ENCODE measurements around the gene KCNH1. TPM values are rescaled to one million over a fixed set of nuclear protein-coding genes. Genes with fewer than 3 reads are reported as not detected.

Gene KCNH1
- total and polyA plus RNA-seq, 4 donors, result 0.02 to 0.31 TPM; not detected in 2

GRCh38 chr1:210949489-210949888 lies 184.5 kb downstream of the KCNH1 start:
- Histone ChIP-seq H3K36me3 (ENCODE audit: control insufficient read depth in 4 of 4, insufficient read depth in 4 of 4, low read length in 4 of 4) (no peaks in the 10 kb centered on the region), H3K9ac (ENCODE audit: insufficient read depth in 1 of 2, low read length in 2 of 2) (no peak overlapping the region), H3K4me1 (ENCODE audit: control insufficient read depth in 5 of 5, insufficient read depth in 5 of 5, low read length in 5 of 5) (no peaks in the 10 kb centered on the region), H3K27ac (ENCODE audit: low read depth in 1 of 2, low read length in 1 of 2) (no peak overlapping the region), H3K9me3 (ENCODE audit: control insufficient read depth in 4 of 4, insufficient read depth in 3 of 4, low read length in 3 of 4) (no peaks in the 10 kb centered on the region), H3K27me3 (ENCODE audit: control insufficient read depth in 3 of 3, insufficient read depth in 3 of 3, low read length in 2 of 3) (no peaks in the 10 kb centered on the region), H3K4me3 (no peak overlapping the region)
- no peak for DNase-seq
- WGBS, 2 donors, result 72 to 85% methylated on average over 7 of the region's 7 CpGs
- no peak for ATAC-seq (ENCODE audit: insufficient read depth, low FRiP score)
- no peak for TF ChIP-seq CTCF (IDR thresholded peaks at IDR 0.05; ENCODE audit: control extremely low read depth, extremely low read depth)

- no peak for DNase-seq
- no peak for ATAC-seq (ENCODE audit: insufficient read depth, low FRiP score)
- no peaks in the 10 kb centered on the region for H3K27me3 ChIP-seq (ENCODE audit: control insufficient read depth in 3 of 3, insufficient read depth in 3 of 3, low read length in 2 of 3)
- H3K36me3 ChIP-seq (ENCODE audit: control insufficient read depth in 4 of 4, insufficient read depth in 4 of 4, low read length in 4 of 4), result no peaks in the 10 kb centered on the region
- H3K9me3 ChIP-seq (ENCODE audit: control insufficient read depth in 4 of 4, insufficient read depth in 3 of 4, low read length in 3 of 4), result no peaks in the 10 kb centered on the region
- 76 to 80% methylated on average over 2 of the region's 2 CpGs for WGBS, 2 donors
- no peak overlapping the region for H3K4me3 ChIP-seq
- TF ChIP-seq CTCF (IDR thresholded peaks at IDR 0.05; ENCODE audit: control extremely low read depth, extremely low read depth), result no peak
- H3K27ac ChIP-seq (ENCODE audit: low read depth in 1 of 2, low read length in 1 of 2), result no peak overlapping the region
- H3K4me1 ChIP-seq (ENCODE audit: control insufficient read depth in 5 of 5, insufficient read depth in 5 of 5, low read length in 5 of 5), result no peaks in the 10 kb centered on the region
- no peak overlapping the region for H3K9ac ChIP-seq (ENCODE audit: insufficient read depth in 1 of 2, low read length in 2 of 2)
These were observed 184.9 kb downstream of the KCNH1 start for GRCh38 chr1:210949039-210949438.

DNA sequence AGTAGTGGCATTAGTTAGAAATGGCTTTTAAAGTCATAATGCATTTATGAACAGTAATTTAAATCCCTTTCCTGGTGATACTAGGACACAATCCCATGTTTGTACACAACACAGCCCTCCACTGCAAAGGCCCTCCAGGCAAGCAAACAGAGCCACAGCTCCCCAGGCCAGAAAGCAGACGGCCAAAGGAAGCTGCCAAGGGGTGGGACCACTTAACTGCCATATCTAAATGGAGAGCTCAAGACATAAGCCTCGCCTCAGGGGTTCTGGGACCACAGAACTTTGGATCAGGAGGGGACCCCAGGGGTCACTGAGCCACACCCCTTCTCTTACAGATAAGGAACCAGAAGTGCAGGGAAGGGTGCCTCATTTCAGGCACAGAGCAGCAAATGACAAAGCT lies 189.7 kb downstream of the KCNH1 start:
- ATAC-seq (ENCODE audit: insufficient read depth, low FRiP score) (no peak), DNase-seq (peak in 1 of 3 donors; percentile 1)
- no peak overlapping the region for H3K27ac ChIP-seq (ENCODE audit: low read depth in 1 of 2, low read length in 1 of 2)
- 32 to 40% methylated on average over 2 of the region's 2 CpGs for WGBS, 2 donors
- H3K9ac ChIP-seq (ENCODE audit: insufficient read depth in 1 of 2, low read length in 2 of 2), result no peak overlapping the region
- no peaks in the 10 kb centered on the region for H3K27me3 ChIP-seq (ENCODE audit: control insufficient read depth in 3 of 3, insufficient read depth in 3 of 3, low read length in 2 of 3)
- H3K4me1 ChIP-seq (ENCODE audit: control insufficient read depth in 5 of 5, insufficient read depth in 5 of 5, low read length in 5 of 5), result no peaks in the 10 kb centered on the region
- TF ChIP-seq CTCF (IDR thresholded peaks at IDR 0.05; ENCODE audit: control extremely low read depth, extremely low read depth), result no peak
- H3K36me3 ChIP-seq (ENCODE audit: control insufficient read depth in 4 of 4, insufficient read depth in 4 of 4, low read length in 4 of 4), result no peaks in the 10 kb centered on the region
- H3K4me3 ChIP-seq, result no peak overlapping the region
- H3K9me3 ChIP-seq (ENCODE audit: control insufficient read depth in 4 of 4, insufficient read depth in 3 of 4, low read length in 3 of 4), result peaks cover 0 to 2% (median 0%) of the 10 kb centered on the region in 4 donors

GRCh38 chr1:210942513-210942912 lies 191.4 kb downstream of the KCNH1 start:
- 79 to 87% methylated on average over 2 of the region's 2 CpGs for whole genome bisulfite sequencing, 2 donors
- no peak overlapping the region for H3K9ac ChIP-seq (ENCODE audit: insufficient read depth in 1 of 2, low read length in 2 of 2)
- ATAC-seq (ENCODE audit: insufficient read depth, low FRiP score), result no peak

More at GRCh38 chr1:210942513-210942912, 191.4 kb downstream of the KCNH1 start:
- no peak for TF ChIP-seq CTCF (IDR thresholded peaks at IDR 0.05; ENCODE audit: control extremely low read depth, extremely low read depth)
- no peaks in the 10 kb centered on the region for H3K36me3 ChIP-seq (ENCODE audit: control insufficient read depth in 4 of 4, insufficient read depth in 4 of 4, low read length in 4 of 4)
- no peak for DNase-seq
- H3K27ac ChIP-seq (ENCODE audit: low read depth in 1 of 2, low read length in 1 of 2), result no peak overlapping the region
- no peaks in the 10 kb centered on the region for H3K4me1 ChIP-seq (ENCODE audit: control insufficient read depth in 5 of 5, insufficient read depth in 5 of 5, low read length in 5 of 5)
- H3K9me3 ChIP-seq (ENCODE audit: control insufficient read depth in 4 of 4, insufficient read depth in 3 of 4, low read length in 3 of 4), result peaks cover 0 to 2% (median 0%) of the 10 kb centered on the region in 4 donors
- no peaks in the 10 kb centered on the region for H3K27me3 ChIP-seq (ENCODE audit: control insufficient read depth in 3 of 3, insufficient read depth in 3 of 3, low read length in 2 of 3)
- H3K4me3 ChIP-seq, result no peak overlapping the region

All from lung (tissue), 12 donors.